ENCODE data around the gene GIMD1.

The GIMD1 gene

GRCh38 chr4:106385853-106386393, 17.3 kb upstream of the GIMD1 start:
- H3K27me3 ChIP-seq (replicated peaks in 2 of 5; ENCODE audit: control insufficient read depth in 4 of 5, insufficient read depth in 5 of 5, low read length in 4 of 5), result no peaks in the 10 kb centered on the region
- ChIA-PET POLR2A (no interaction called here), CTCF (interaction anchor here (1.3 kb wide), 1 partner anchor 16 kb away, joined by 4 read pairs; no protein-coding TSS in a partner anchor)
- H3K36me3 ChIP-seq (ENCODE audit: control insufficient read depth in 4 of 4, insufficient read depth in 4 of 4, low read length in 3 of 4), result no peaks in the 10 kb centered on the region
- H3K4me3 ChIP-seq (ENCODE audit: control insufficient read depth in 1 of 7, extremely low read depth in 1 of 7, insufficient read depth in 4 of 7, low read depth in 2 of 7, low read length in 6 of 7), result no peak overlapping the region
- peaks cover 0 to 6% (median 3%) of the 10 kb centered on the region in 5 experiments for H3K9me3 ChIP-seq (ENCODE audit: control extremely low read depth in 1 of 5, control insufficient read depth in 4 of 5, insufficient read depth in 2 of 5, low read depth in 1 of 5, low read length in 4 of 5)
- no peak for DNase-seq
- 87% methylated on average over 3 of the region's 6 CpGs for WGBS (ENCODE audit: insufficient coverage)
- no peak overlapping the region for H3K27ac ChIP-seq (ENCODE audit: insufficient read depth in 1 of 2, low read depth in 1 of 2, low read length in 2 of 2, poor library complexity in 1 of 2, severe bottlenecking in 2 of 2)
- no peaks in the 10 kb centered on the region for H3K4me1 ChIP-seq (ENCODE audit: control extremely low read depth in 1 of 4, control insufficient read depth in 4 of 4, insufficient read depth in 4 of 4, low read length in 3 of 4)

- CTCF ChIA-PET, result interaction anchor here (1.3 kb wide), 1 partner anchor 15 kb away, joined by 4 read pairs; no protein-coding TSS in a partner anchor
- Histone ChIP-seq H3K4me3 (ENCODE audit: control insufficient read depth in 1 of 7, extremely low read depth in 1 of 7, insufficient read depth in 4 of 7, low read depth in 2 of 7, low read length in 6 of 7) (no peak overlapping the region), H3K9me3 (ENCODE audit: control extremely low read depth in 1 of 5, control insufficient read depth in 4 of 5, insufficient read depth in 2 of 5, low read depth in 1 of 5, low read length in 4 of 5) (peaks cover 0 to 6% (median 3%) of the 10 kb centered on the region in 5 experiments), H3K27ac (ENCODE audit: insufficient read depth in 1 of 2, low read depth in 1 of 2, low read length in 2 of 2, poor library complexity in 1 of 2, severe bottlenecking in 2 of 2) (no peak overlapping the region), H3K36me3 (ENCODE audit: control insufficient read depth in 4 of 4, insufficient read depth in 4 of 4, low read length in 3 of 4) (no peaks in the 10 kb centered on the region), H3K4me1 (ENCODE audit: control extremely low read depth in 1 of 4, control insufficient read depth in 4 of 4, insufficient read depth in 4 of 4, low read length in 3 of 4) (no peaks in the 10 kb centered on the region), H3K27me3 (replicated peaks in 2 of 5; ENCODE audit: control insufficient read depth in 4 of 5, insufficient read depth in 5 of 5, low read length in 4 of 5) (no peaks in the 10 kb centered on the region)
- POLR2A ChIA-PET, result no interaction called here
- DNase-seq, result no peak
- 100% methylated on average over 3 of the region's 3 CpGs for whole genome bisulfite sequencing (ENCODE audit: insufficient coverage)
Measured at GRCh38 chr4:106384878-106385277, 16.3 kb upstream of the GIMD1 start.

- ChIA-PET CTCF (interaction anchor here (1.8 kb wide), 1 partner anchor 10 kb away, joined by 8 read pairs; no protein-coding TSS in a partner anchor), POLR2A (no interaction called here)
- Histone ChIP-seq H3K27ac (ENCODE audit: insufficient read depth in 1 of 2, low read depth in 1 of 2, low read length in 2 of 2, poor library complexity in 1 of 2, severe bottlenecking in 2 of 2) (no peak overlapping the region), H3K9me3 (ENCODE audit: control extremely low read depth in 1 of 5, control insufficient read depth in 4 of 5, insufficient read depth in 2 of 5, low read depth in 1 of 5, low read length in 4 of 5) (peaks cover 0 to 3% (median 0%) of the 10 kb centered on the region in 5 experiments), H3K4me1 (ENCODE audit: control extremely low read depth in 1 of 4, control insufficient read depth in 4 of 4, insufficient read depth in 4 of 4, low read length in 3 of 4) (no peaks in the 10 kb centered on the region), H3K4me3 (ENCODE audit: control insufficient read depth in 1 of 7, extremely low read depth in 1 of 7, insufficient read depth in 4 of 7, low read depth in 2 of 7, low read length in 6 of 7) (no peak overlapping the region), H3K36me3 (ENCODE audit: control insufficient read depth in 4 of 4, insufficient read depth in 4 of 4, low read length in 3 of 4) (no peaks in the 10 kb centered on the region), H3K27me3 (replicated peaks in 2 of 5; ENCODE audit: control insufficient read depth in 4 of 5, insufficient read depth in 5 of 5, low read length in 4 of 5) (no peaks in the 10 kb centered on the region)
- DNase-seq, result no peak
Measured at GRCh38 chr4:106380179-106380578, 11.6 kb upstream of the GIMD1 start.

- Histone ChIP-seq H3K9me3 (ENCODE audit: control extremely low read depth in 1 of 5, control insufficient read depth in 4 of 5, insufficient read depth in 2 of 5, low read depth in 1 of 5, low read length in 4 of 5) (no peaks in the 10 kb centered on the region), H3K4me3 (ENCODE audit: control insufficient read depth in 1 of 7, extremely low read depth in 1 of 7, insufficient read depth in 4 of 7, low read depth in 2 of 7, low read length in 6 of 7) (no peak overlapping the region), H3K27ac (ENCODE audit: insufficient read depth in 1 of 2, low read depth in 1 of 2, low read length in 2 of 2, poor library complexity in 1 of 2, severe bottlenecking in 2 of 2) (no peak overlapping the region), H3K4me1 (ENCODE audit: control extremely low read depth in 1 of 4, control insufficient read depth in 4 of 4, insufficient read depth in 4 of 4, low read length in 3 of 4) (peaks cover 0 to 2% (median 0%) of the 10 kb centered on the region in 4 experiments), H3K27me3 (replicated peaks in 2 of 5; ENCODE audit: control insufficient read depth in 4 of 5, insufficient read depth in 5 of 5, low read length in 4 of 5) (peaks cover 0 to 5% (median 0%) of the 10 kb centered on the region in 5 experiments), H3K36me3 (ENCODE audit: control insufficient read depth in 4 of 4, insufficient read depth in 4 of 4, low read length in 3 of 4) (no peaks in the 10 kb centered on the region)
- ChIA-PET POLR2A (interaction anchor here (0.5 kb wide), 1 partner anchor 51 kb away, joined by 3 read pairs; no protein-coding TSS in a partner anchor), CTCF (no interaction called here)
- no peak for DNase-seq
- WGBS (ENCODE audit: insufficient coverage), result no CpG with 5 or more reads among the region's 3 CpGs
Measured at GRCh38 chr4:106373026-106373425, 4.4 kb upstream of the GIMD1 start.

- H3K27ac ChIP-seq (ENCODE audit: insufficient read depth in 1 of 2, low read depth in 1 of 2, low read length in 2 of 2, poor library complexity in 1 of 2, severe bottlenecking in 2 of 2), result no peak overlapping the region
- H3K36me3 ChIP-seq (ENCODE audit: control insufficient read depth in 4 of 4, insufficient read depth in 4 of 4, low read length in 3 of 4), result no peaks in the 10 kb centered on the region
- POLR2A ChIA-PET, result no interaction called here
- no peaks in the 10 kb centered on the region for H3K9me3 ChIP-seq (ENCODE audit: control extremely low read depth in 1 of 5, control insufficient read depth in 4 of 5, insufficient read depth in 2 of 5, low read depth in 1 of 5, low read length in 4 of 5)
- CTCF ChIA-PET, result interaction anchor here (1.1 to 2.2 kb wide), 9 partner anchors 8 to 437 kb away, joined by 3 to 9 read pairs (median 4); no protein-coding TSS in a partner anchor
- peaks cover 0 to 5% (median 0%) of the 10 kb centered on the region in 5 experiments for H3K27me3 ChIP-seq (replicated peaks in 2 of 5; ENCODE audit: control insufficient read depth in 4 of 5, insufficient read depth in 5 of 5, low read length in 4 of 5)
- peaks cover 0 to 2% (median 0%) of the 10 kb centered on the region in 4 experiments for H3K4me1 ChIP-seq (ENCODE audit: control extremely low read depth in 1 of 4, control insufficient read depth in 4 of 4, insufficient read depth in 4 of 4, low read length in 3 of 4)
- no peak overlapping the region for H3K4me3 ChIP-seq (ENCODE audit: control insufficient read depth in 1 of 7, extremely low read depth in 1 of 7, insufficient read depth in 4 of 7, low read depth in 2 of 7, low read length in 6 of 7)
- no peak for DNase-seq
Measured at GRCh38 chr4:106371161-106371560, 2.6 kb upstream of the GIMD1 start.

DNA sequence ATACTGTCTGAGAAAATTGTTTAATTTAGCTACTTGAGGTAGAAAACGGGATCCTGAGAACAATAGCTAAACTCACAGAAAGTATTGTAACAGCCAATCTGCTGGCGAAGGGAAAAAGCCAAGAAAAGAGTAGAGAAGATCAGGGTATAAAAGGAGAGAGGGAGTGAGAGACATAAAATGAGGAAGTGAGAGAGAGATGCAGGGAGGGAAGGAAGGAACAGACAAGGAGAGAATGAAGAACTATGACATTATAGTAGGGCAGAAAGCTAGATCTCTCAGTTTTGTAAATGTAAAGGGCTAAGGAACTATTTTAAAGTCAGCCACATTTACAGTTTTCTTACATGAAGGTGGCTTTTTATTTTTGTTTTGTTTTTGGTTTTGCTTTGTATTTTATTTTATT, 1.6 kb upstream of the GIMD1 start:
- Histone ChIP-seq H3K4me1 (ENCODE audit: control extremely low read depth in 1 of 4, control insufficient read depth in 4 of 4, insufficient read depth in 4 of 4, low read length in 3 of 4) (peaks cover 0 to 2% (median 0%) of the 10 kb centered on the region in 4 experiments), H3K27ac (ENCODE audit: insufficient read depth in 1 of 2, low read depth in 1 of 2, low read length in 2 of 2, poor library complexity in 1 of 2, severe bottlenecking in 2 of 2) (no peak overlapping the region), H3K27me3 (replicated peaks in 2 of 5; ENCODE audit: control insufficient read depth in 4 of 5, insufficient read depth in 5 of 5, low read length in 4 of 5) (peaks cover 0 to 5% (median 0%) of the 10 kb centered on the region in 5 experiments), H3K36me3 (ENCODE audit: control insufficient read depth in 4 of 4, insufficient read depth in 4 of 4, low read length in 3 of 4) (no peaks in the 10 kb centered on the region), H3K9me3 (ENCODE audit: control extremely low read depth in 1 of 5, control insufficient read depth in 4 of 5, insufficient read depth in 2 of 5, low read depth in 1 of 5, low read length in 4 of 5) (no peaks in the 10 kb centered on the region), H3K4me3 (ENCODE audit: control insufficient read depth in 1 of 7, extremely low read depth in 1 of 7, insufficient read depth in 4 of 7, low read depth in 2 of 7, low read length in 6 of 7) (no peak overlapping the region)
- WGBS (ENCODE audit: insufficient coverage), result 95% methylated on average over 2 of the region's 2 CpGs
- ChIA-PET CTCF (interaction anchor here (0.6 to 2.2 kb wide), 9 partner anchors 9 to 437 kb away, joined by 3 to 9 read pairs (median 6); no protein-coding TSS in a partner anchor), POLR2A (no interaction called here)
- DNase-seq, result peak in 1 of 3 donors; percentile 4

- ChIA-PET CTCF (interaction anchor here (1.5 to 2.2 kb wide), 7 partner anchors 10 to 438 kb away, joined by 4 to 9 read pairs (median 6); no protein-coding TSS in a partner anchor), POLR2A (no interaction called here)
- H3K36me3 ChIP-seq (ENCODE audit: control insufficient read depth in 4 of 4, insufficient read depth in 4 of 4, low read length in 3 of 4), result no peaks in the 10 kb centered on the region
- H3K27ac ChIP-seq (ENCODE audit: insufficient read depth in 1 of 2, low read depth in 1 of 2, low read length in 2 of 2, poor library complexity in 1 of 2, severe bottlenecking in 2 of 2), result no peak overlapping the region
- 20% methylated on average over 1 of the region's 6 CpGs for WGBS (ENCODE audit: insufficient coverage)
- peak overlapping the region in 1 of 7 experiments; percentile 5 for H3K4me3 ChIP-seq (ENCODE audit: control insufficient read depth in 1 of 7, extremely low read depth in 1 of 7, insufficient read depth in 4 of 7, low read depth in 2 of 7, low read length in 6 of 7)
- no peaks in the 10 kb centered on the region for H3K9me3 ChIP-seq (ENCODE audit: control extremely low read depth in 1 of 5, control insufficient read depth in 4 of 5, insufficient read depth in 2 of 5, low read depth in 1 of 5, low read length in 4 of 5)
- peaks cover 0 to 2% (median 0%) of the 10 kb centered on the region in 4 experiments for H3K4me1 ChIP-seq (ENCODE audit: control extremely low read depth in 1 of 4, control insufficient read depth in 4 of 4, insufficient read depth in 4 of 4, low read length in 3 of 4)
- H3K27me3 ChIP-seq (replicated peaks in 2 of 5; ENCODE audit: control insufficient read depth in 4 of 5, insufficient read depth in 5 of 5, low read length in 4 of 5), result peaks cover 0 to 5% (median 0%) of the 10 kb centered on the region in 5 experiments
- DNase-seq, result peak; percentile 75 to 88 (median 87)
Measured at GRCh38 chr4:106369456-106370060, 980 bp upstream of the GIMD1 start.
